Activated T-helper 1 cell treated with anti-CD3 and anti-CD28 coated beads, Interleukin-2, amount 50 U/mL, for 16 hours (primary cell): Measurements from ENCODE around the gene NR2C2.

Source experiments
- DNase-seq, 2 donors: peaks; one replicate each; pipeline ENCODE4 v3.0.0-alpha.2; 2020; ENCODE audit warnings: low read depth in 1 of 2, low spot score in 1 of 2

The NR2C2 gene

DNA sequence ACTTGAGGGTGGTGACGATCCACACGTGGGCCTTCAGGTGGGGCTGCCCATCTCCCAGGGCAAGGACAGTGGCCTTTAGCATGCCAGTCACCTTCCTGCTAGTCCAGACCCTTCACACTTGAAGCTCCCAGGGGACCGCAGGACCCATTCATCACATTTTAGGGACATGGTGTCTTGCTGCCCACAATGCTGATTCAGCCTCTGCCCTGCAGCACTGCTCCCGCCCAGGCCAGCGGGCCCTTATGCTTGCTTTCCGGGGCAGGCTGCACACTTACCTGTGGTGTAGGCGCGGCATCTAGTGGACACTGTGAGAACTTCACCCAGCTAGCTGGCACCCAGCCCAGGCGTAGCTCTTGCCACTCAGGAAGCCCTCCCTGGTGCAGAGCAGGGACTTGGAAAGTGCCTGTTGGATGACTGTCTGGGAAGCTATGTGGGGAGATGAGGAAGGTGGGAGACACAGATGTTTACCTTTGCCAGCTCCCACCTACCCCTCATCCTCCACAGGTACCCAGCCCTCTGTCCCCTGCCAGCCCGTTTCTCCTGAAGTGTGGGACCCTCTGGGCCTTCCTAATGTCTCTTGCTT, 26.3 kb upstream of the NR2C2 start:
- peak; percentile 63 to 71 for DNase-seq

DNA sequence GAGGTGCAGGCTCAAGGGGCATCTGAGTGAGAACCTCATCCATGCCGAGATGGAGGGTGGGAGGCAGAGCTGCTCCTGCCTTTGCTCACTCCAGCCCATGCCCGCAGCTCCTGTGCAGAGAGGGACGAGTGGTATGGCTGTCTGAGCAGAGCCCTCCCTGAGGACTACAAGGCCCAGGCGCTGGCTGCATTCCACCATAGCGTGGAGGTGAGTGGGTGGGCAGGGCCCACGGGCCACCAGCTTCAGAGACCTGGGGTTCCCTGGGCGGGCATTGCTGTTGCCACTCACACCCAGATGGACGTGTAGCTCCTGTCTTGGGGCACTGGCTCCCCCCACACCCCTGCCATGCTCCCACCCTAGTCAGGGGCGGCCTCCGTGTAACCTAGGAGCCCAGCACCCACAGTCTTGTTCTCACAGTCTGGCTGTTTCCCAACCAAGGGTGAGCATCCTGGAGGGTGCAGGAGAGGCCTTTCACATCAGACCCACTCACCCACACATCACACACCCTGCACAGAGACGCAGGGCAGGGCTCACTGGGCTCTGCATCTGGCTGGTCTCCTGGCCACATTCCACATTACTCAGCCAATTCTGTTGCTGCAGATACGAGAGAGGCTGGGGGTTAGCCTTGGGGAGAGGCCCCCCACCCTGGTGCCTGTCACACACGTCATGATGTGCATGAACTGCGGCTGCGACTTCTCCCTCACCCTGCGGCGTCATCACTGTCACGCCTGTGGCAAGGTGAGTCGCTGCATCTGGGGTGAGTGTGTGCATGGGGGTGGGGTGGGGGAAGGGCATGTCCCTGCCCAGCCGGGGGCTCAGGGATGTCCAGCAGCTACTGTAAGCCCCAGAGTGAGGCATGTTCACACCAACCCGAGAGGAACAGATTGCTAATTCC, 25.3 kb upstream of the NR2C2 start:
- no peak for DNase-seq

DNA sequence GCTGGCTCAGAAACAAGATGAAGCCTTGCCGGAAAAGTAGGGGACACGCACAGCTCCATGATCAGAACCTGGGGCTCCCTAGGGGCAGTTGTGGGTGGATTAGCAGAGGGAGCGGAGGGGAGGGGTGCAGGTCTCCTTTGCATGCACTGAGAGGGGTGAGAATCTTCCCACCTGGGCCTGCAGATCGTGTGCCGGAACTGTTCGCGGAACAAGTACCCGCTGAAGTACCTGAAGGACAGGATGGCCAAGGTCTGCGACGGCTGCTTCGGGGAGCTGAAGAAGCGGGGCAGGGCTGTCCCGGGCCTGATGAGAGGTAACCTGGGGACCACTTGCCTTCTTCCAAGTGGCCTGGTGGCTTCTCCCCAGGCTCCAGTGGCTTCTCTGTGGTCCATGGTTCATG, 24.5 kb upstream of the NR2C2 start:
- DNase-seq: no peak

DNA sequence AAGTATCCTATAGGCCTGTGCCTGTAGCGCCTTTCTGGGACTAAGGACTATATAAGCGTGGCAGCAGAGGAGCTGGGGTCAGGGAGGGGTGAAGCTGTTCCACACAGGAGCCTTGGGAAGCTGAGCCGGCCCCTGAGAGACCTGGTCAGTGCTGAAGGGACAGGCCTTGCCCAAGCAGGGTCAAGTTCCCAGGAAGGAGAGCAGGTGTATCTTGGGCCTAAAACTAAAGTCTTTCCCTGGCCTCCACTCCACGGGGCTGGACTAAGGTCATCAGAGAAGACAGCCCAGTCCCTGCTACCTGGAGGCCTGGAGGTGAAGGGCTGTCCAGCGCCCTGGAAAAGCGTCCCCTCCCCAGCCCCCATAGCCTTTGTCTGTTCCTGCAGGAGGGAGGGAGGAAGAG, 23.9 kb upstream of the NR2C2 start:
- no peak for DNase-seq

DNA sequence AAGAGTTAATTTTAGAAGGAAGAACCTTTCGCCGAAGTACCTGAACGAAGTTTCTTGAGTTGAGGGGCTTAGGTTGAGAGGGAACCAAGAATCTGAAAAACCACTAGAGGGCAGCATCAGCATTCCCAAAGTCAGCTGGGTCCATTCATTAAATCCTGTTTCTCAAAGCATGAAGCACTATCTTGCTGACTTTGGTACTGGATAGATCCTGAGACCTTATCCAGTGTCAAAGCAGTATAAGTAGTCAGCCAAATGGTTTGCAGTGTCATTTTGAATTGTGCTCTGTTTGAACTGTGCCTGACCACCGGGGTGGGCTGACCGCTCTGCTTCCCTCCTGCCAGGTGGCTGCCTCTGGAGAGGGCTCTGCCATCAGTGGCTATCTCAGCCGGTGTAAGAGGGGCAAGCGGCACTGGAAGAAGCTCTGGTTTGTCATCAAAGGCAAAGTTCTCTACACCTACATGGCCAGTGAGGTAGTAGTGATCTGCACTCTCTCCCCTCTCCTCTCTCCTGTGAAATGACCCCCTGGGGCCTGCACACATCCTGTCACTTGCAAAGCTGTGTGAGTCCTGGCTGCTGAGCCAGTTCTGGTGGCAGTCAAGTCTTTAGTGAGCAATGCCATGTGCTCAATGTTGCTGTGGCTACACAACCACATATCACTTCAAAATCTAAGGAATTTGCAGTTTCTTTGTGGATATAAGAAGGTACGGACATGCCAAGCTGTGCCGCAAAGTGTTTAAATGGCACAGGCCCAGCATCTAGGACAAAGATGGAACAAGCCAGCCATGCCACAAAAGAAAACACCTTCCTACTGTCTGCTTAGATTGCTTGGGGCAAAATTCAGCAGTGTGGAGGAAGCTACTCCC, 21.4 kb upstream of the NR2C2 start:
- no peak for DNase-seq

DNA sequence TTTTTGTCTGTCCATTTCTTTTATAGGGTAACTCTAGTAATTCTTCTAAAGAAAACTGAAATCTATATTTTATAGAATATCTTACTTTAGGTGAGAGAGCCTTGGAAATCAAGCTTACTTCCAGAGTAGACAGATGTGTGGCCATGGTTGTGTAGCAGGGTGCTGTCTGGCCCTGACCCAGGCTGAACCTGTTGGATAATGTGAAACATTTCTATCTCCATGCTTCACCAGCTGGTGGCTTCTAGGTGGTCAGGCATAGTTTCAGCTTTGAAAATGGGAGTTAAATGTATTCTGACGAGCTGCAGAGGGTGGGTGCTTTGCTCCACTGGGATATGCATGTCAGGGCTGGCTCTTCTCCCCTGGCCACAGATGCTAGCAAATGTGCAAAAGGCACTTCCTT, 20.8 kb upstream of the NR2C2 start:
- DNase-seq: no peak

DNA sequence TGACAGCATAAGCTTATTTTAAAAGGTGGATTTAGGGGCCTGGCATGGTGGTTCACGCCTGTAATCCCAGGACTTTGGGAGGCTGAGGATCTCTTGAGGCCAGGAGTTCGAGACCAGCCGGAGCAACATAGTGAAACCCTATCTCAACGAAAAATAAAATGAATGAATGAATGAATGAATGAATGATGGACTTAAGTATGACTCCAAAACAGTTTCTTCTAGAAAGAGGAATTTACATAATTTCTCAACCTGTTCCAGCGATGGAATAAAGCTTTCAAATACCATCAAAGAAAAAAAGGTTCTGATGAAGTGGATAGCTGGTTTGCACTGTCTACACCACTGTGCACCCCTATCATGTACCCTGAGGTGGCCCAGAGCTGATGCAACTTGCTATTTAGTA, 20.1 kb upstream of the NR2C2 start:
- no peak for DNase-seq

DNA sequence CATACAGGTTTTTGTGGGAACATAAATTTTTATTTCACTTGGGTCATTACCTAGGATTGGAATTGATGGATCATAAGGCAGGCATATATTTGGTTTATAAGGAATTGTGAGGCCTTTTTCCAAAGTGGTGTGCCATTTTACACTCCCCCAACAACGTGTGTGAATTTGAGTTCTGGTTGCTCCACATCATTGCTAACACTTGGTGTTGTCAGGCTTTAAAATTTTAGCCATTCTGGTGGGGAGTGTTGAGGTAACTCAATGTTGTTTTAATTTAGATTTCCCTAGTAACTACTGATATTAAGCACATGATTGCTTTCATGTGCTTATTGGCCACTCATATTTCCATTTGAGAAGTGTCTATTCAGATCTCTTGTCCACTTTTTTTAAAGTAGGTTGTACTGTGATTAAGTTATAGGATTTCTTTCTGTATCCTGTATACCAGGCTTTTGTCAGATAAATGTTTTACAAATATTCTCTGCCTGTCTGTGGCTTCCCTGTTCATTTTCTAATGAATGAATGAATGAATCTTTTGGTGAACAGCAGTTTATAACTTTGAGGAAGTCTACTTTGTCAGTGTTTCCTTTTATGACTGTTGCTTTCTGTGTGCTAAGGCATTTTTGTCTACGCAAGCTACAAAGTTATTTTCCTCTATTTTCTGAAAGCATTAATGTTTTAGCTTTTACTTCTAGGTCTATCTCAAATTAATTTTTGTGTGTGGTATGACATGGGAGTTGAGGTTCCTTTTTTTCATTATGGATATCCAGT, 17.9 kb upstream of the NR2C2 start:
- DNase-seq: no peak

DNA sequence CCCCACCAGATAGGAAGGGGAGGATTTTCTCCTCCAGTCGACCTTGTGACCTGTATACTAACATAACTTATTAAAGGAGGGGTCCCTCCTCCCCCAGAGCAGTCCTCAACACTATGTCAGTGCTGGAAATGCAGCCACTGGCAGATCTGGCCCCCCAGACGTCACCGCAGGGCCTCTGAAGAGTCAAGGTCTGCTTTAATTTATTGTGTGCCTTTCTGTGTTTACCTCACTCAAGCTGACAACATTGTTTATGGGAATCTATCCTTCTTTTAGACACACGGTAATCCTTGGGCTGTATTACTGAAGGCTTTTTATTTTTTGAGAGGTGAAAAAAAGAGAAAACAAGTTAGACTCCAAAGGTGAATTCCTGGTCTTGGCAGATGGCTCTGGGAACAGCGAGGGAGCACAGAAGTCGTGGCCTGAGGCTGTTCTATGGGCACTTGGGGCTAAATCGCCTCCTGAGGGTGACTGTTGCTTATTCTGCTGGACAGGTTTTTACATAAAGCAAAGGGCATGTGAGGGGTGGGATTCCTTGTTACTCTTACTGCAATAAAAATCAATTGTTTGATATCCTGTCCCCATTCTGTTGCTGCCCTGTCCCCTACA, 13.5 kb upstream of the NR2C2 start:
- DNase-seq: no peak

DNA sequence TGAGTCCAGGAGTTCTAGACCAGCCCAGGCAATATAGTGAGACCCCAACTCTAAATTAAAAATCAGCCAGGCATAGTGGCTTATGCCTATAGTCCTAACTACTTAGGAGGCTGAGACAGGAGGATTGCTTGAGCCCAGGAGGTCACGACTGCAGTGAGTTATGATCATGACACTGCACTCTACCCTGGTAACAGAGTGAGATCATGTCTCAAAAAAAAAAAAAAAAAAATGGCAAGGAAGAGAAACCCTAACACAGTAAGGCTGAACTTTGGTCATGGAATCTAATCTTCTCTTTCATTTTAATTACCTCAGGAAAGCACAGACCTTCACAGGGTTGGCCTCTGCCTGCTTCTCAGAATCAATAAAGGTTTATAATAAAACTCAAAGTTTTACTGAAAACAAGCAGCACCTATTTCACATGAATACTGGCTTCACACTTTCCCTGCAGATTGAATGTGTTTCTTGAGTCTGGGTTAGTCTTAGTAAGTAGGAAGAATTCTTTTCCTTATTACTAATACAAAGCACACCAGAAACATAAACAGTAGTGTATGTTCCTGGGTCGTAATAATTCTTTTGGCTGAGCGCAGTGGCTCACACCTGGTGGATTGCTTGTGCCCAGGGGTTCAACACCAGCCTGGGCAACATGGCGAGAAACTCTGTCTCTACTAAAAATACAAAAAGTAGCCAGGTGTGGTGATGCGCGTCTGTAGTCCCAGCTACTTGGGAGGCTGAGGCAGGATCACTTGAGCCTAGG, 11.6 kb upstream of the NR2C2 start:
- no peak for DNase-seq

DNA sequence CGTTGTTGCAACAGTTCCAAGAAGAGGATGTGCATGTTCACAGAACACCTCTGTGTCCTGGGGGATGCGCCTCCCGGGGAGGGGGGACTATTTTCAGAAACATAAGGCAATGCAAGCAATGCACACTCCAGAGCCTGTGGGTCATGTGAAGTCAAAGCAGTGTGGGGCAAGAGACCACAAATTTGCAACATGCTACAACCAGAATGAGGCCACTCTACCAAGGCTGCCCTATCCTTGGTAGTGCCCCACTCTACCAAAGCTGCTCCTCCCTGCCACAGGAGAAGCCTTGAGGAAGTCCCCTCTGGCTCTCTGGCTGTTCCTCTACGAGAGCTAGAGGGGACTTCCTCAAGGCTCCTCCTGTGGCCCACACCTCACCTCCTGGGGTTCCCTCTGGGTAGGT, 8.4 kb upstream of the NR2C2 start:
- no peak for DNase-seq

DNA sequence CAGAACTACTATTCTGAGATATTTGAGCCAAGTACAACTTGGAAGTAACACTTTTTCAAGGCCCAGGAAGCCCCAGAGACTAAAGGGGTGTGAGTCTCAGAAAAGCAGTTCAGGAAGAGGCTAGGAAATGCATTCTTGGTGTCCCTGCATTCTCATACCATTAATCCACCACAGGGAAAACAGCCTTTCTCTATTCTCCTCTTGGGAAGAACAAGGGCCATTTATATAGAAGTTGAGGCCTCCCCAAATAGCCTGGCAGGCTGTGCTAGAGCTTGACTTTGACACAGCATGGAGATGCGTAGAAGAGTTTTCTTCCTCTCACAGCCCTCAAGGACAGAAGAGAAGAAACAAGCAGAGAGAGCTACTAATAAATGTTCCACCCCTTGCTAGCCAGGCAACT, 5.5 kb upstream of the NR2C2 start:
- DNase-seq: no peak

DNA sequence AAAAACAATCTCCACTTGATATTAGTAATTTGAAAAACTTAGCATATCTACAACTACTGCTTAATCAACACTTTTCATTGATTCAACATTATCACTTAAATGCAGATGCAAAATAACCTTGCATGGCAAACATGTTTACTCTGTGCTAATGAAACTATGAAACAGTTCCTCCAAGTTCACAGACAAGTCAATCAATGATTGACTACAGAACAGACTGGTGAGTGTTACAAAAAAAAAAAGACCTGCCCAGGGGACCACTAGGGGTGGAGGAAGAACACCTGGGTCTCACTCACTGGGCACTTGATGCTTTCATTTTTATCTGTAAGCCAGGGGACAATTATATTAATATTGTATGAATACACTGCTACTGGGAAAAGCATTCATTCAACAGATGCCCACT, 4.3 kb upstream of the NR2C2 start:
- DNase-seq: no peak

DNA sequence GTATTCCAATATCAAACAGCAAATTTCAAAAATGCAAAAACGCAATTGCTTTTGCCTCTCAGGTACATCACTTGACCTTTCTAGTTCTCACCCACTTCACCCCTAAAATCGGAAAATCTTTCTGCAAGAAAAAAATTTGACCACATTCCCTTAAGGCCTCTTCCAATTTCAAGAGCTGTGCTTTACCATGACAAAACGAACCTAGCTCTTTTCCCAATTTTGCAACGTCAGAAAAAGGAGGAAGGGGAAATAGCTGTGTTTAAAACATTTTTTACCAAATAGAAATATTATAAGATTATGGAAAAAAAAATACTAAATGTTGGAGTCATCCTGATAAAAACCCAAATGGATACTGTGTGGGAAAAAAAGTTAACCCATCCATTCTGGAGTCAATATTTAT, 1.1 kb upstream of the NR2C2 start:
- no peak for DNase-seq

DNA sequence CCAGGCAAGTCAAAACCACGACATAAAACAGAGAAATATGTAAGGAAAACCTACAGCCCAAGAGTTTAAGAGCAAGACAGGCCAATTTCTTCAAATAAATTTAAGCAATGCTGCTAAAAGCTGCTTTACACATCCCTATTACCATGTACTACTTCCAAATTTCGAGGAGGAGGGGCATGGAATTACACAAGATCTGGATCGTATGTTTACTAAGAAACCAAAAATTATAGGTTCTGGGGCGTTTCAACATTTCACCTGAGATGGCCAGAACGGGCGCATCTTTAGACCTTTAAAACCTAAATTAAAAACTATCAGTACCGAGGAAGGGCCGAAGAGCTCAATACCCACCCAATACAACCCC, 664 bp upstream of the NR2C2 start:
- no peak for DNase-seq

DNA sequence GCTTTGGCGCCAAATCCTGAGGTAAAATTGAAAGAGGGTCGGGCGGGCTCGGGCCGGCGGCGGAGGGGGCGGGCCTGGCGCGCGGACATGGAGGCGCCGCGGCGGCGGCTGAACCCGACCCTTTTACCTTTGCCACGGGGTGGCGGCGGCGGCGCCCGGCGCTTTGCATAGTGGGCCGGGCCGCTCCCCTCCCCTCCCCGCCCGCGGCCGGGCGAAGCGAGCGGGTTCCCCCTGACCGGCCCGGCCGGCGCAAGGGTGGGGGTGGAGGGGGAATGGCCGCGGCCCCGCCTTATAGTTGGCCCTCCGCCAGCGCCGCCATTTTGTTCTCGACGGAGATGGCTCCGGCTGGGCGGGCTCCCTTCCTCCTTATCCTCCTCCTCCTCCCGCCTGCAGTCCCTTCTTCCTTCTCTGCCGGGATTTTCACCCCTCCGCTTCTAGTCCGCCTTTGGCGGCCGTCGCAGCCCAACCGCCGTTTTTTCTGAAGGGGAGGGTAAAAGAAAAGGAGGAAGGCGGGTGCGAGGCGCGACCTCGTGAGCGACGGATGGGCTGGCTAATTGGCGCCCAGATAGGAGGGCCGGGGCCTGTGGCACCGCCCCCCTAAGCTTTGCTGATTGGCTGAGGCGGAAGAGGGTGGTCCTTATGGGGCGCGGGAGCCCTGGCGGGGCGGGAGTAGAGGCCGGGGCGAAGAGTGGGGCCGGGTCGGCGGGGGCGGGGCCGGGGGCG, 664 bp downstream of the NR2C2 start:
- peak; percentile 90 to 92 for DNase-seq

DNA sequence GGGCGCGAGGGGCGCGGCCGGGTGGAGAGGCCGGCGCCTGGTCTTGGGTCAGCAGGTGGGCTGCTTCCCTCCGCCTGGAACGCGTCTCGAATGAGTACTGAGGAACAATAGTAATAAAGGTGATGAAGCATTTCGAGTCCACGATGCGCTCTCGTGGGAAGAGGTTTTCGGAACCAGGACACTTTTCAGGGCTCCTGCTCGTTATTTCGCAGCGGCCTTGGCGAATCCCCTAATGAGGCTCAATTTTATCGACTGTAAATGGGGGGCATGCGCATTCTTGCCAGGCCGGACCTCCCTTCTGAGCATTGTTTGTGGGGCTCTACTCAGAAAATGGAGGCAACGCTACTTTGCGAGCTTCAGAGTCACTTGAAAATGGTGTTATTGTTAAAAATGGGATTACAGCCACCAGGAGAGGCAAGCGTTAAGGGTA, 1.2 kb downstream of the NR2C2 start:
- no peak for DNase-seq

DNA sequence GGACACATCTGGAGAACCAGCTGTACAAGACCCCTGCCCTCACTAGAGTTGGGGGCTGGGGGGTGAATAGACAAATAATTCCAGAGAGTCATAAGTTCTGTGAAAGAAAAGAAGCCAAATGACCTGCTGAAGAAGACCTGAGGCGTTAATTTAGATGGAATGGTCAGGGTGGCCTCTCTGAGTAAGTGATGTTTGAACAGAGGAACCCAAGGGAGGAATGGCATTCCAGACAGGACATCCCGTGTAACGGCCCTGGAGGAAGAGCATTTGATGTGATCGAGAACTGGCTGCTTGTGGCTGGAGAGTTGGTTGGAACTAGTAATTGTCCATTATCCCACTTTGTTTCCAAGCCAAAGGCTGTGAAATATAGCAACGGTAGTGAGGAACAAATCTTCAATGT, 1.7 kb downstream of the NR2C2 start:
- DNase-seq: no peak

DNA sequence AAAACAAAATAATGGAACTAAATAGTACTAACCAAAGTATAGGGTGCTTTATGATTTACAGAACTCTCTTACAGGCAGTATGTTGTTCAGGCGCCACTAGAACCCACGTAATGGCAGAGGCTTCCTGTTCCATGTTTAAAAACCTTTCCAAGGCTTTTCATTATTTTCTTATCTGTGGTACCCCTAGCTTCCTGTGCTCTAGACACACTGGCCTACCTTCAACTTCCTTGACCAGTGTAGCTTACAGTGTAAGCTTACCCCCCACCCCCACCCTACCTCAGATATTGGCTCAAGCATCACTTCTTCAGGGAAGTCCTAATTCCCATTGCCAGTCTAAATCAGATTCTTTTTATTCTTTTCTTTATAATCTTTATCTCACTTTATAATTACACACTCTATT, 2.9 kb downstream of the NR2C2 start:
- DNase-seq: no peak

DNA sequence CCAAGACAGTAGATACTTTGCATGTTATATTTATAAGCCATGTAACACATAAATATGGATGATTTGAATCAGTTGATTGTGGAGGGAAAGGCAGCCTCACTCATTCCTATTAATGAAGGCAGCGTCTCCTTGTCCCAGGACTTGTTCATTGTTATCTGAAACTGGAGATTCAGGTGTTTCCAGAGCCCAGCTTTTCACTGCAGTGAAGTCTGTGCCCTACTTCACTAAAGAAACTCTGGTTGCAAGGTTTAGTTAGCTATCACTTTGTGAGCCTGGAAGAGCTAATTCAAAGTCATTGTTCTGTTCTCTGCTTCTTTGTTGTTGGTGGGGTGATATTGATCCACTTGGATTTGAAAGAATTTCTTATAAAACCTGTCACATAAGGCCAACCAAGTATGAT, 9.8 kb downstream of the NR2C2 start:
- DNase-seq: no peak
